Mesendoderm (in vitro differentiated cells): ENCODE data around the gene C19orf38.

Experiments used
- DNase-seq: peaks from one replicate; pipeline ENCODE4 v3.0.0; 2013
- H2AK5ac ChIP-seq: 2 replicates; pipeline ENCODE4 v1.6.1; 2013; ENCODE audit warnings: low read length, inconsistent platforms
- H2BK120ac ChIP-seq: 2 replicates; pipeline ENCODE4 v1.6.1; 2013; ENCODE audit warnings: low read depth, mild to moderate bottlenecking, low read length, moderate library complexity, mixed read lengths
- H2BK15ac ChIP-seq: replicated peaks from 2 replicates; pipeline ENCODE4 v1.6.1; 2013; ENCODE audit warnings: low read depth, mild to moderate bottlenecking, moderate library complexity
- H2BK5ac ChIP-seq: 2 replicates; pipeline ENCODE4 v1.6.1; 2013; ENCODE audit warnings: low read length, inconsistent platforms
- H3K18ac ChIP-seq: 2 replicates; pipeline ENCODE4 v1.6.1; 2013; ENCODE audit warnings: mild to moderate bottlenecking, low read length, mixed read lengths
- H3K23ac ChIP-seq: one replicate; pipeline ENCODE4 v1.6.1; 2013; ENCODE audit warnings: low read length
- H3K27ac ChIP-seq: 2 replicates; pipeline ENCODE4 v1.5.1; 2013; ENCODE audit warnings: low read depth, mild to moderate bottlenecking, inconsistent platforms, low read length, moderate library complexity
- H3K27me3 ChIP-seq: 2 replicates; pipeline ENCODE4 v1.6.1; 2013; ENCODE audit warnings: low read length, control low read depth, mild to moderate bottlenecking, inconsistent platforms; ENCODE audit not compliant: insufficient read depth, poor library complexity
- H3K36me3 ChIP-seq: 2 replicates; pipeline ENCODE4 v1.6.1; 2013; ENCODE audit warnings: low read length, inconsistent platforms; ENCODE audit not compliant: control insufficient read depth, insufficient read depth
- H3K4ac ChIP-seq: one replicate; pipeline ENCODE4 v1.6.1; 2013; ENCODE audit warnings: low read depth, mild to moderate bottlenecking, low read length, moderate library complexity
- H3K4me1 ChIP-seq: 2 replicates; pipeline ENCODE4 v1.6.1; 2013; ENCODE audit warnings: low read depth, low read length, inconsistent platforms; ENCODE audit not compliant: control insufficient read depth
- H3K4me2 ChIP-seq: 2 replicates; pipeline ENCODE4 v1.6.1; 2013; ENCODE audit warnings: low read length
- H3K4me3 ChIP-seq: 2 replicates; pipeline ENCODE4 v1.5.1; 2013; ENCODE audit warnings: mild to moderate bottlenecking, low read length
- H3K56ac ChIP-seq: one replicate; pipeline ENCODE4 v1.6.1; 2013; ENCODE audit warnings: low read length
- H3K79me1 ChIP-seq: 2 replicates; pipeline ENCODE4 v1.6.1; 2013; ENCODE audit warnings: low read length, inconsistent platforms
- H3K79me2 ChIP-seq: 2 replicates; pipeline ENCODE4 v1.6.1; 2013; ENCODE audit warnings: mild to moderate bottlenecking, low read length; ENCODE audit not compliant: control insufficient read depth, insufficient read depth
- H3K9ac ChIP-seq: 2 replicates; pipeline ENCODE4 v1.6.1; 2013; ENCODE audit warnings: low read length, inconsistent platforms
- H4K5ac ChIP-seq: one replicate; pipeline ENCODE4 v1.6.1; 2013; ENCODE audit warnings: low read length
- H4K8ac ChIP-seq: one replicate; pipeline ENCODE4 v1.6.1; 2013; ENCODE audit warnings: low read depth, mild to moderate bottlenecking, control low read depth, low read length, moderate library complexity
- WGBS: extraction: QIAGEN DNeasy Blood & Tissue Kit; methylation state at CpG from one replicate; pipeline ENCODE4 v1.1.7; 2013; ENCODE audit warnings: low lambda C conversion rate, missing lambda C conversion rate; ENCODE audit not compliant: insufficient coverage; ENCODE audit errors: extremely low coverage; 5-methylcytosine and 5-hydroxymethylcytosine counted together

Gene C19orf38

GRCh38 chr19:10892256-10892655 lies 44.0 kb downstream of the C19orf38 start:
- Histone ChIP-seq H3K27me3 (no peaks in the 10 kb centered on the region), H2BK120ac (no peak overlapping the region), H3K4me1 (peaks cover 12% of the 10 kb centered on the region), H3K56ac (no peak overlapping the region), H4K5ac (no peak overlapping the region), H2BK5ac (no peak overlapping the region), H3K27ac (no peak overlapping the region), H3K4me3 (no peak overlapping the region), H3K79me1 (peaks cover 24% of the 10 kb centered on the region), H3K36me3 (no peaks in the 10 kb centered on the region), H3K9ac (no peak overlapping the region), H3K18ac (no peak overlapping the region), H3K4ac (no peak overlapping the region), H2AK5ac (no peak overlapping the region), H3K79me2 (peaks cover 33% of the 10 kb centered on the region), H2BK15ac (no peak overlapping the region), H3K23ac (no peak overlapping the region), H3K4me2 (no peak overlapping the region), H4K8ac (no peak overlapping the region)
- WGBS, result no CpG with 5 or more reads among the region's 13 CpGs
- no peak for DNase-seq

DNA sequence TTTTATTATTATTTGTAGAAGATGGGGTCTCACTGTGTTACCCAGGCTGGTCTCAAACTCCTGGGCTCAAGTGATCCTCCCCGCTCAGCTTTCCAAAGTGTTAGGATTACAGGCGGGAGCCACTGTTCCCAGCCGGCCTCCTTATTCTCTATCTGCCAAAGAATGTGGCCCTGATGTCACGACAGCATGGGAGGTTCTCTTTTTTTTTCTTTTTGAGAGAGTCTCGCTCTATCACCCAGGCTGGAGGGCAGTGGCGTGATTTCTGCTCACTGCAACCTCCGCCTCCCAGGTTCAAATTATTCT lies 46.6 kb downstream of the C19orf38 start:
- H3K79me1 ChIP-seq, result peaks cover 28% of the 10 kb centered on the region
- H3K4me3 ChIP-seq, result no peak overlapping the region
- H3K4me2 ChIP-seq, result no peak overlapping the region
- no peak overlapping the region for H2BK5ac ChIP-seq
- H2AK5ac ChIP-seq, result no peak overlapping the region
- H3K9ac ChIP-seq, result no peak overlapping the region
- no peak overlapping the region for H3K18ac ChIP-seq
- H4K5ac ChIP-seq, result no peak overlapping the region
- WGBS, result no CpG with 5 or more reads among the region's 7 CpGs
- H3K79me2 ChIP-seq, result peaks cover 38% of the 10 kb centered on the region
- no peak overlapping the region for H3K23ac ChIP-seq
- no peak overlapping the region for H2BK15ac ChIP-seq
- no peak overlapping the region for H4K8ac ChIP-seq
- H2BK120ac ChIP-seq, result no peak overlapping the region
- no peak for DNase-seq
- no peak overlapping the region for H3K56ac ChIP-seq
- no peaks in the 10 kb centered on the region for H3K27me3 ChIP-seq
- no peaks in the 10 kb centered on the region for H3K4me1 ChIP-seq
- no peaks in the 10 kb centered on the region for H3K36me3 ChIP-seq
- no peak overlapping the region for H3K27ac ChIP-seq
- H3K4ac ChIP-seq, result no peak overlapping the region

- DNase-seq, result no peak
- no peak overlapping the region for H4K5ac ChIP-seq
- no CpG with 5 or more reads among the region's 6 CpGs for WGBS
- H2AK5ac ChIP-seq, result no peak overlapping the region
- no peaks in the 10 kb centered on the region for H3K36me3 ChIP-seq
- H2BK120ac ChIP-seq, result no peak overlapping the region
- no peak overlapping the region for H3K27ac ChIP-seq
- no peak overlapping the region for H3K4me2 ChIP-seq
- no peak overlapping the region for H3K23ac ChIP-seq
- H3K4ac ChIP-seq, result no peak overlapping the region
- H3K18ac ChIP-seq, result no peak overlapping the region
- H3K4me3 ChIP-seq, result no peak overlapping the region
- H3K56ac ChIP-seq, result peak overlapping the region; percentile 37
- no peaks in the 10 kb centered on the region for H3K27me3 ChIP-seq
- peaks cover 40% of the 10 kb centered on the region for H3K79me2 ChIP-seq
- H2BK15ac ChIP-seq, result no peak overlapping the region
- peak overlapping the region; percentile 13 for H3K9ac ChIP-seq
- no peak overlapping the region for H2BK5ac ChIP-seq
- H3K4me1 ChIP-seq, result no peaks in the 10 kb centered on the region
- H3K79me1 ChIP-seq, result peaks cover 28% of the 10 kb centered on the region
- no peak overlapping the region for H4K8ac ChIP-seq
Observed at GRCh38 chr19:10895363-10895762, 47.1 kb downstream of the C19orf38 start.

DNA sequence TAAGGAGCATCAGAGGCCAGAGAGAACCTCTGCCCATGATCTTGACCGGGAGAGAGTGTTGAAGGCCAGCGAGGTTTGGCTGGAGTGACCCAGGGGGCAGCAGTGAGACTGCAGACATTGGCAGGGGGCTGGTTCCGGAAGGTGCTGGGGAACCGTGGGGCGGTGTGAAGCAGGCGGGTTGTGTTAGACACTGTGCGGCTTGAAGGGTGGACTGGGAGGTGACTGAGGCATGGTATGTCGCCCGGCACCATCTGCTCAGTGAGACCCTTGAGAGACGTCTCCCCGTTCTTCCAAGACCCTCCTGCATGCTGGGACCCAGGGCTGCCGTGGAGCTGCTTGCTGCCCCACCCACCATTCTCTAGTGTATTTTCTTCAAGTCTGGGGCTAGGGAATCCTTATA lies 47.7 kb downstream of the C19orf38 start:
- H2BK5ac ChIP-seq, result no peak overlapping the region
- H2BK15ac ChIP-seq, result no peak overlapping the region
- H3K4me2 ChIP-seq, result no peak overlapping the region
- H3K18ac ChIP-seq, result no peak overlapping the region
- no peak overlapping the region for H3K27ac ChIP-seq
- H3K79me2 ChIP-seq, result peaks cover 38% of the 10 kb centered on the region
- H3K4me3 ChIP-seq, result no peak overlapping the region
- no peak overlapping the region for H3K56ac ChIP-seq
- no peaks in the 10 kb centered on the region for H3K36me3 ChIP-seq
- peaks cover 25% of the 10 kb centered on the region for H3K79me1 ChIP-seq
- no CpG with 5 or more reads among the region's 12 CpGs for WGBS
- no peaks in the 10 kb centered on the region for H3K27me3 ChIP-seq
- H4K8ac ChIP-seq, result no peak overlapping the region
- no peak overlapping the region for H4K5ac ChIP-seq
- H3K23ac ChIP-seq, result no peak overlapping the region
- H2BK120ac ChIP-seq, result no peak overlapping the region
- H3K4me1 ChIP-seq, result no peaks in the 10 kb centered on the region
- H2AK5ac ChIP-seq, result no peak overlapping the region
- peak; percentile 37 for DNase-seq
- no peak overlapping the region for H3K9ac ChIP-seq
- no peak overlapping the region for H3K4ac ChIP-seq

DNA sequence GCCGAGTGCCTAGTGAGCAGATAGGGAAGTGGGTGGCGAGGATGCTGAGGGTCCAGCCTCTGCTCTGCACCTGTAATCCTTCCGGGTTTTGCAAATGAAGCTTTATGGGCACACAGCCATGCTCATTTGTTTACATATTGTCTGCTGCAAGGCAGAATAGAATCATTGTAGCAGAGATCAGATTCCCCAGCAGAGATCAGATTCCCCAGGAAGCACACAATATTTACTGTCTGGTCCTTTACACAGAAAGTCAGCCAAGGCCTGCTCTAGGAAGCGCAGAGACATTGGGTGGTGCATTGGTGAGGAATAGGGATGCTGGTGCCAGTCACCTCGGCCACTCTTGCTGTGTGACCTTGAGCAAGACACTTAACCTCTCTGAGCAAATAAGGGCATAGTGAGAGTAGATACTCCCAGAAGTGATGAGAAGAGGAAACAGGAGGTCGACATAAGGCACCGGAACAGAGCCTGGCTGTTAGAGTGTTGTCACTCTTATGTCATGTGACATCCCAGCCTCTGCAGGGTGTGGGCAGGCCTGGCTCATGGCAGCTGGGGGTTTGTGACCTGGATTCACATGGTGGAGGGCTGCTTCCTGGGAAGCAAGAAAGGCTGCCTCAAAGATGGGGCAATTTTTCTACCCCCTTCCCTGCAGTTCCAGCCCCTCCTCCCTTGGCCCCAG lies 48.8 kb downstream of the C19orf38 start:
- Histone ChIP-seq H3K4me2 (no peak overlapping the region), H3K79me1 (peaks cover 23% of the 10 kb centered on the region), H3K23ac (no peak overlapping the region), H3K36me3 (no peaks in the 10 kb centered on the region), H3K9ac (no peak overlapping the region), H2AK5ac (no peak overlapping the region), H2BK15ac (no peak overlapping the region), H4K8ac (no peak overlapping the region), H3K4ac (no peak overlapping the region), H3K56ac (no peak overlapping the region), H3K18ac (no peak overlapping the region), H4K5ac (no peak overlapping the region), H3K27me3 (no peaks in the 10 kb centered on the region), H3K27ac (no peak overlapping the region), H2BK120ac (no peak overlapping the region), H3K4me3 (no peak overlapping the region), H3K4me1 (no peaks in the 10 kb centered on the region), H2BK5ac (no peak overlapping the region), H3K79me2 (peaks cover 33% of the 10 kb centered on the region)
- DNase-seq, result no peak
- no CpG with 5 or more reads among the region's 7 CpGs for WGBS

DNA sequence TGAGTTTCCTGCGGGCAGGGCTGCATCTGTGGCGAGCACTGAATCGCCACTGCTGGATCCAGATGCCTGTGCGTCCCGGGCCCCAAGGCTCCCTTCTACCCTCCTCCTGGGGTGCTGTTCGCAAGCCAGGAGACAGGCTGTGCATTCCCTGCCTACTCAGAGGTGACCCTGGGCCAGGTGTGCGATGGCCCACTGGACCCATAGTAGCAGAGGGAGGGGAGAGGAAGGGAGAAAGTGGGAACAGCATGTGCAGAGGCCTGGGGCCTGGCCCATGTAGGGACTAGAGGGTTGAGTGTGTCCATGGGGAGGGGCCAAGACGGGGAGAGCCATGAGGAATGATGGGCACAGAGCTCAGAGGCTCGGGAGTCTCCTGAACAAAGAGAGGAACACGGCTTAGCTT lies 50.4 kb downstream of the C19orf38 start:
- Histone ChIP-seq H3K79me1 (peaks cover 21% of the 10 kb centered on the region), H2BK15ac (no peak overlapping the region), H3K36me3 (no peaks in the 10 kb centered on the region), H3K4me2 (no peak overlapping the region), H3K27me3 (no peaks in the 10 kb centered on the region), H3K27ac (no peak overlapping the region), H2AK5ac (no peak overlapping the region), H2BK5ac (no peak overlapping the region), H4K8ac (no peak overlapping the region), H3K4me3 (no peak overlapping the region), H3K23ac (peak overlapping the region; percentile 98), H3K56ac (no peak overlapping the region), H3K4me1 (no peaks in the 10 kb centered on the region), H3K18ac (no peak overlapping the region), H3K79me2 (peaks cover 29% of the 10 kb centered on the region), H4K5ac (no peak overlapping the region), H3K4ac (no peak overlapping the region), H3K9ac (no peak overlapping the region), H2BK120ac (no peak overlapping the region)
- no peak for DNase-seq
- no CpG with 5 or more reads among the region's 10 CpGs for WGBS
